GM12892 (cell line): ENCODE measurements around the gene PRX.

ENCODE experiments used
- DNase-seq: peaks from one replicate; pipeline ENCODE4 v3.0.0; 2011; ENCODE audit not compliant: insufficient read length
- FAIRE-seq: peaks from 2 replicates; lab custom pipeline; 2011; peaks lifted over from hg19 to GRCh38; lab: Jason Lieb, UNC
- POLR2A ChIP-seq: IDR thresholded peaks from 2 replicates; pipeline ENCODE4 v1.6.1; 2011; ENCODE audit warnings: low read depth, low read length, control low read depth
- POLR2AphosphoS5 ChIP-seq: IDR thresholded peaks from 2 replicates; pipeline ENCODE4 v1.6.1; 2011; ENCODE audit warnings: low read depth, low read length, control low read depth
- TAF1 ChIP-seq: IDR thresholded peaks from 2 replicates; pipeline ENCODE4 v1.6.1; 2011; ENCODE audit warnings: low read depth, mild to moderate bottlenecking, control low read depth, low read length, borderline replicate concordance

Gene PRX

DNA sequence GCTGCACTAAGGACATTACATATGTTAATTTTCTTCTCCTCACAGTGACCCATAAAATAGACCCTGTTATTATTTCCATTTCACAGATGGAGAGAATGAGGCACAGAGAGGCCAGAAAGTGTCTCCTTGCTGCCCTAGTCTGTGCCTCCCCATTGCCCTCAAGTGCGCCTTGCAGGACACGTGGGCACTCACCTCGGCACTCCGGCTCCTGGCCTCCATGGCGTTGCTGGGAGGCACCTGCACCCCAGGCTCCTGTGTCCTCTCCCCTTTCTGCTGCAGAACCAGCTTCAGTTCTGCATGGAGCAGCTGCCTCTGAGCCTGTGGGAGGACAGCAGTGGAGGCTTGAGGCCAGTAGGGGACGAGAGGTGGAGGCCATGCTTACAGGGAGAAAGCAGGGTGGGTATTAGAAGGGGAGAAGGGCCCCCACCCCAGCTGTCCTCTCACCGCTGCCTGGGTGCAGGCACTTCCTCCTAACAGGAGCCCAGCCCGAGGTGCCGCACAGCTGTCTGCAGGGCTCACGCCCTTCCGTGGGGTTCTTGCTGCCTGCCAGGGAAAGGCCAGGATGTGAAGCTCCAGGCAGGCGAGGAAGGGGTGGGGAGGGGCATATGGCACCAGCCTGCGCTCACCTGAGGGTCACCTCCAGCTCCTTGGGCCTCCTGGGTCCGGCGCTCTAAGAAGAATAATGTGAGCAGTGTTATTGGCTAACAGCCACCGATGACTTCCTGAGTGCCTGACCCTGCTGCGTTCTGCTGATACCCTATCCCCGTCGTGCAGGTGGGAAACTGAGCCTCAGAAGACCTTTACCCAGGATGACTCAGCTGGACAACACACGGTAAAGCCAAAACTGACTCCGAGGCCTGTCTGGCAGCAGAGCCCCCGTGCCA lies 5.2 kb downstream of the PRX start:
- DNase-seq (no peak), FAIRE-seq (no peak)
- TF ChIP-seq POLR2A (no peak), POLR2AphosphoS5 (no peak)

DNA sequence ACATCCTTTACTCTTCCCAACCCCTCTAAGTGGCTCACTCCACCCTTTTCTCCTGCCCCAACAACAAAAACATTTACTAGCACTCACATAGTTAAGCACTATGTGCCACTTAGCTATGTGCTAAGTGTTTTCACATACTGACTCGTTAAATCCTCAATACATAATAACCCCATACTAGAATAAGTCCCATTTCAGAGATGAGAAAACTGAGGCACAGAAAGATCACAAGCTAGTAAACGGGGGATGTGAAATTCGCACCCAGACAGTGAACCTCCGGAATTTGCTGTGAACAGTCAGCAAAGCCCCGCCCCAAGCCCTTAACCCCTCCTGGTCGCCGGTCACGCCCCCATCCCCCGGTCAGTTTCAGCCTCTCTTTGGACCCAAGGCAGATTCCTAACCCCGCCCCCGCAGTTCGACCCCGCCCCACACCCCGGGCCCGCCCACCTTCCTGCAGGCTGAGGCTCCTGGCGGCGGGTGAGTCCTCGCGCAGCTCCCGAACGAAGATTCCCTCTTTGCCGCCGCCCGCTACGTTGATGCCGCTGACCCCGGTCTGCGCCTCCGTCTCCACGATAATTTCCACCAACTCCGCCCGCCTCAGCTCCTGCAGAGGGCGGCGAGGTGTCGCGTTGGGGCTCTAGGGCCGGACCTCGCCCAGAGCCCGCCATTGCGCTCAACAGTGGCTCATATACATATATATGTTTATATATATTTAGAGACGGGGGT lies 9.8 kb downstream of the PRX start:
- DNase-seq, result peak; percentile 95
- no peak for TF ChIP-seq POLR2AphosphoS5
- no peak for TF ChIP-seq TAF1
- no peak for TF ChIP-seq POLR2A
- FAIRE-seq, result peak; percentile 94

DNA sequence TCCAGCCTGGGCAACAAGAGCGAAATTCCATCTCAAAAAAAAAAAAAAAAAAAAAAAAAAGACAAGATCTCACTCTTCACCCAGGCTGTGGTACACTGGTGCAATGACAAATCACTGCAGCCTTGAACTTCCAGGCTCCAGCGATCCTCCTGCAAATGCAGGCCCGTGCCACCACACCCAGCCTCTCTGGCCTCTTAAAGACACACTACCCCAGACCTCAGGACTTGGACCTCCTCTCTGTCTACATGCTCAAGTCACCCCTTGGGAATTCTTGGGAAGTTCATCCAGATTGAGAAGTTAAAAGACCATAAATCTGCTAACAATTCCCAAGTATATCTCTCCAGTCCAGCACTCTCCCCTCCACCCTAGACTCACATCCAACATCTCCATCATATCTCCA lies 12.6 kb downstream of the PRX start:
- no peak for TF ChIP-seq TAF1
- no peak for TF ChIP-seq POLR2A
- TF ChIP-seq POLR2AphosphoS5, result no peak
- no peak for FAIRE-seq
- DNase-seq, result no peak

DNA sequence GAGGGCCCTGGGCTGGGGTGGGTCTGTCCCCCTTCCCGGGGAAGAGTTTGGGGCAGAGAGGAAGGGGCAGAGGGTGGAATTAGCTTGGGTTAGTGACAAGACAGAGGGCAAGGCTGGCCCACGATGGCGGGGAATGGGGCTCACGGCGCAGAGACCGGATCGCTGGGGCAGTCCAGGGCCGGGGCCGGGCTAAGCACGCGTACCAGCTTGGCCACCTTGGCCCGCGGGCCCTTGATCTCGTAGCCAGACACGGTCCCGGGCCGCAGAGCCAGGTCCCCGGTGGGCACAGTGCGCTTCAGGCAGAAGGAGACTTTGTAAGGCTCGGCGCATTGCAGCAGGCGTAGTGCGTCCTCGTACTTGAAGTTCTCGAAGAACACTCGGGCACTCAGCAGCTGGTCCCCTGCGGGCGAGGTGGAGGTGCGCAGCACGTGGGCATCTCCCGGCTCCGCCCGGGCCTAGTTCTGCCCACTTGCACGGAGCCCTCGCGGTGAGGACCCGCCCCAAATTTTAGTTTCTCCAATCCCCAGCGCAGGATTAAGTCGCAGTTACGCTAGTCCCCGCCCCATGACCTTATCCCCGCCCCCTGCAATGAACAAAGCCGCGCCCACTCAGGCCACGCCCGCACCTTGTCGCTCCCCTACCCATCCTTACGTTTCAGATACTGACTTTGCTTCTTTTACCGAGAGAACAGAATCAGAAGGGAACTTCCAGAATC lies 14.6 kb downstream of the PRX start:
- TF ChIP-seq TAF1 (no peak), POLR2AphosphoS5 (no peak), POLR2A (no peak)
- DNase-seq (no peak), FAIRE-seq (no peak)

DNA sequence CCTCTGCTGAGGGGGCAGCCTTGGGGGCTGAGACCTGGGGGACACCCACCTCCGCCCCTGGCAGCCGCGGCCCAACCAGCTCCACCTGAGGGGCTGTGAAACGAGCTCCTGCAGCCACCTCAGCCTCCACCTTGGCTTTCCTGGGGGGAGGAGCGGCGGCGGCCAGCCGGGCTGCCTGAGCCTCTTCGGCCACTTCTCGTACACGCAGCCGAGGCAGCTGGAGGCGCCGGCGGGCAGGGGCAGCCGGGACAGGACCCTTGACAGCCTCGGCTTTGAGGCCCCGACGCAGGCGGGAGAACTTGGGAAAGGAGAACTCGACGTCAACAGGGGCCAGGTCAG lies 15.6 kb downstream of the PRX start:
- no peak for TF ChIP-seq TAF1
- no peak for TF ChIP-seq POLR2AphosphoS5
- TF ChIP-seq POLR2A, result no peak
- no peak for FAIRE-seq
- DNase-seq, result no peak

DNA sequence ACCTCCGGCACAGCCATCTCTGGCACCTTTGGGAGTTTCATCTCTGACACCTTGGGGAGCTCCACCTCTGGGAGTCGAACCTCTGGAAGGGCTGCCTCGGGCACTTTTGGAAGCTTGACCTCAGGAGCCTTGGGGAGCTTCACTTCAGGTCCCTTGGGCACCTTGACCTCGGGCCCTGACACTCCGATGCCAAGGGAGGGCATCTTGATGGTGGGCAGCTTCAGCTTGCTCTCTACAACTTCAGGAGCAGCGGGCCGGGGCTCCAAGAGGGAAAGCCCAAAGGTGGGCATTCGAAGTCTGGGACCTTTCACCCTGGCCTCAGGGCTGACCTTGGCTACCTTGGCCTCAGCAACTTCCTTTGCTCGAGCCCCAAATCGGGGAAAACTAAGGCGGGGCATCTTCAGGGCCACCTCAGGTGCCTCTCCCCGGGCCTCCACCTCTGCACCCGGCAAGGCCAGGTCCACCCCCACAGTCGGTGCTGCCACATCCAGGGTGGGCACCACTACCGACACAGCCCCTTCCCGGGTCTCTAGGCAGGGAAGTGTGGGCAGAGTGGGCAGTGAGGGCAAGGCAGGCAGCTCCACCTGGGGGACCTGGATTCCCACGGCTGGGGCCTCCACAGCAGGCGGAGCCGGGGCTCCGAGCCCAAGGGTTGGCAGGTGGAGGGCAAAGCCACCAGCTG lies 16.2 kb downstream of the PRX start:
- TF ChIP-seq TAF1 (no peak), POLR2A (no peak), POLR2AphosphoS5 (no peak)
- FAIRE-seq (no peak), DNase-seq (no peak)

DNA sequence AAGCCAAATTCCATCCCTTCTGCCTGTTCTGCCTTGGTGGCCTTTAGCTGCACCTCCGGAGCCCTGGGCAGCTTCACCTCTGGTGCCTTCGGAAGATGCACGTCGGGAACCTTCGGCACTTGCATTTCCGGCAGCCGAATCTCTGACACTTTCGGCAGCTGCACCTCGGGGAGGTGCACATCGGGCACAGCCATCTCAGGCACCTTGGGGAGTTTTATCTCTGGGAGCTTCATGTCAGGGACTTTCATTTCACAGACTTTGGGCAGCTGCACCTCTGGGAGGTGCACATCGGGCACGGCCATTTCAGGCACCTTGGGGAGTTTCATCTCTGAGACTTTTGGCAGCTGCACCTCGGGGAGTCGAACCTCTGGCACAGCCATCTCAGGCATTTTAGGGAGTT lies 17.2 kb downstream of the PRX start:
- no peak for FAIRE-seq
- no peak for TF ChIP-seq POLR2AphosphoS5
- no peak for TF ChIP-seq POLR2A
- no peak for TF ChIP-seq TAF1
- no peak for DNase-seq

DNA sequence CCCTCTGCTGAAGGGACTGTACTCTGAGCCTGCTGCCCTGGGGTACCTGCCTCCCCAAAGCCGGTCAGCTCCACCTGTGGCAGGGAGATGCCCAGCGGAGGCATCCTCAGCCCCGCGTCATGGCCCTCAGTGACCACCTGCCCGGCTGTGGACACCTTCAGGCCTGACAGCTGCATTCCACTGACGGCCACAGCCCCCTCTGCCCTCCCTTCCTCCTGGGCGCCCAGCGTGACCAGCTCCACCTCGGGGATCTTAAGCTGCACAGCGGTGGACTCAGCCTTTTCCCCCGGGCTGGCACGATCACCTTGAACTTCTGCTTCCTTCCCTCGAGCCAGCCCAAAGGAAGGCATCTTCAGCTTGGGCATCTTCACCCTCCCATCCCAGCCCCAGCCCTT lies 18.4 kb downstream of the PRX start:
- no peak for FAIRE-seq
- no peak for DNase-seq
- TF ChIP-seq TAF1 (no peak), POLR2AphosphoS5 (no peak), POLR2A (no peak)

DNA sequence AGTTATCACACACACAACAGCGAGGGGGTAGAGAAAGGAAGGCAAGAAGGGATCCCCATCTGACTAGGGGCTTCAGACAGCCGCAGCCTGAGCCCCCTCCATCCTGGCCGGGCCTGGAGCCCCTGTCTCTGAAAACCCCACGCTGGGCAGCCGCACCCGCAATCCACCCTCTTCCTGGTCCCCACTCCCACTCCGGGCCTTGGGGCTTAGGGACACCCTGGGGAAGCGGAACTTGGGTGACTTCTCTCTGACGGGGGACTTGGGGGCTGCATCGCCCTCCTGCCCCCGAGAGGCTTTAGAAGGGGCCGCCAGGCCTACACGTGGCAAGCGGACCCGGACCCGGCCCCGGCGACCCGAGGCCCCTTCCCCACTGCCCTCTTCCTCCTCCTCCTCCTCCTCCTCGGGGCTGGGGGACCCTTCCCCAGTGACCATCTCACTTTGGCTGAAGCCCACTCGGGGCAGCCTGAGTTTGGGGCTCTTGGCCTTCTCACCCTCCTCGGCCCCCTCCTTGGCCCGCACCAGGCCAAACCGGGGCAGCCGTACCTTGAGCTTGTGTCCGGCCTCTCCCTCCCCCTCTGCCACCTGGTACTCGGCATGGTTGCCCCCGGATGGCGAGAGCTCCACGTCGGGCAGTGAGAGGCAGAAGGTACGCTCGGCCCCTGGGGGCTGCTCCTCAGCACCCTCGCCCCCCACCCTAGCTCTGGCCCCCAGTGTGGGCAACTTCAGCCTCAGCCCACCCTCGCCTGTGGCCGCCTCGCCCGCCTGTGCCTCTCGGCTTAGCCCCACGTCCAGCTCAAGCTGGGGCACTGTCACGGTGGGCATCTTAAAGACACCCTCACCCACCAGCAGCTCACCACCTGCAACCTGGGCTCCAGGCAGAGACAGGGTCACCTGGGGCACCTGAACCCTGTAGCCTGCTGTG lies 19.0 kb downstream of the PRX start:
- TF ChIP-seq POLR2A (no peak), POLR2AphosphoS5 (no peak), TAF1 (no peak)
- FAIRE-seq (no peak), DNase-seq (no peak)

DNA sequence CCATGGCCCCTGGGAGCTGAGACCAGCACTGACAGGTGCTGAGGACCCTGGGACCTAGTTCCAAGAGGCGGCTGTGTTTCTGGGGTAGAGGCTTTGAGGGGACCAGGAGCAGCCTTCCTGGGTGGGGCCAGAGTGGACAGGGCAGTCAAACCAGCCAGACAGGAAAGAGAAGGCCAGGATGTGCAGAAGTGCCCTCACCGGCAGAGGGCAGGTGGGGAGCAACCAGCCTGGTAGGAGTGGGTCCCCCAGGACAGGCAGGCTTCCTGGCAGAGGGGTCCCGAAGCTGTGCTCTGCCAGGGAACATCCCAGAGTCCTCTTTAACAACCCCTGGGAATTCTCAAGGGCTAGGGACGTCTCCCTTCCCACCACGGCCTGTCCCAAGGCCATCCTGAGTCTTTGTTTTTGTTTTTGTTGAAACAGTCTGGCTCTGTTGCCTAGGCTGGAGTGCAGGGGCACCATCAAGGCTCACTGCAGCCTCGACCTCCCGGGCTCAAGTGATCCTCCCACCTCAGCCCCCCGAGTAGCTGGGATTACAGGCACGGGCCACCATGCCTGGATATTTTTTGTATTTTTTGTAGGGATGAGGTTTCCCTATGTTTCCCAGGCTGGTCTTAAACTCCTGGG lies 20.2 kb downstream of the PRX start:
- FAIRE-seq (no peak), DNase-seq (no peak)
- TF ChIP-seq TAF1, result no peak
- no peak for TF ChIP-seq POLR2A
- no peak for TF ChIP-seq POLR2AphosphoS5
